VCaP (cell line): ENCODE data around the gene RYR2.

ENCODE experiments used
- H3K27ac ChIP-seq: fragments of 450-650 bp; 2 replicates; pipeline ENCODE4 v1.5.1; 2017
- CTCF ChIP-seq: fragments of 450-650 bp; conservative IDR thresholded peaks from 2 replicates; pipeline ENCODE4 v1.5.1; 2017; ENCODE audit warnings: mild to moderate bottlenecking, moderate library complexity

RYR2 gene

GRCh38 chr1:237640966-237641365 is 599.0 kb downstream of the RYR2 start:
- no peak for TF ChIP-seq CTCF

GRCh38 chr1:237650809-237651208 is 608.8 kb downstream of the RYR2 start:
- H3K27ac ChIP-seq, result no peak overlapping the region
- TF ChIP-seq CTCF, result no peak

More at GRCh38 chr1:237640966-237641365, 599.0 kb downstream of the RYR2 start:
- no peak overlapping the region for H3K27ac ChIP-seq

- no peak overlapping the region for H3K27ac ChIP-seq
- no peak for TF ChIP-seq CTCF
Measured at GRCh38 chr1:237655778-237656177, 613.8 kb downstream of the RYR2 start.

GRCh38 chr1:237664348-237664747 is 622.4 kb downstream of the RYR2 start:
- TF ChIP-seq CTCF, result no peak
- H3K27ac ChIP-seq, result no peak overlapping the region

- no peak overlapping the region for H3K27ac ChIP-seq
- TF ChIP-seq CTCF, result no peak
Measured at GRCh38 chr1:237670302-237670701, 628.3 kb downstream of the RYR2 start.

GRCh38 chr1:237671262-237671661 is 629.3 kb downstream of the RYR2 start:
- H3K27ac ChIP-seq, result no peak overlapping the region
- TF ChIP-seq CTCF, result no peak

GRCh38 chr1:237671935-237672334 is 630.0 kb downstream of the RYR2 start:
- H3K27ac ChIP-seq, result no peak overlapping the region
- no peak for TF ChIP-seq CTCF

- TF ChIP-seq CTCF, result peak; percentile 72
- H3K27ac ChIP-seq, result no peak overlapping the region
Measured at GRCh38 chr1:237672748-237673147, 630.8 kb downstream of the RYR2 start.
